HG03442 (cell line): Measurements from ENCODE around the gene ZNF699.
"Not testable (repeated sequence)": the region's sequence is repeated elsewhere in the genome, so short reads cannot be mapped to it uniquely, and the experiment has no call there.

ENCODE experiments used
- ATAC-seq: cut with Tn5 transposase; IDR thresholded peaks from one replicate; pipeline ENCODE4 v1.9.1; 2021; ENCODE audit warnings: mild to moderate bottlenecking, moderate library complexity; ENCODE audit not compliant: unreplicated experiment

ZNF699 gene

GRCh38 chr19:9289231-9289884 is 20.3 kb downstream of the ZNF699 start:
- no peak for ATAC-seq

GRCh38 chr19:9283485-9283884 is 26.2 kb downstream of the ZNF699 start:
- ATAC-seq, result not testable (repeated sequence)

- ATAC-seq, result no peak
Measured at GRCh38 chr19:9251236-9251635, 58.4 kb downstream of the ZNF699 start.

- ATAC-seq, result no peak
Measured at GRCh38 chr19:9250630-9251029, 59.0 kb downstream of the ZNF699 start, which contains the start of gene OR7E24. TSS of gene OR7E24 (plus strand) at chr19:9250930. CDS start at chr19:9251044, 114 bp downstream.
